AG04449 (cell line): Measurements from ENCODE around the gene PIP4K2C.
A peak's percentile ranks its signal among the peaks of the same experiment; 100 is the strongest.

Experiments
- CTCF ChIA-PET: fragments of 350-600 bp; formaldehyde crosslinking; extraction: SDS; loops from one replicate; lab custom pipeline; 2021; ENCODE audit warnings: antibody characterized with exemption; lab: Yijun Ruan, JAX
- POLR2A ChIA-PET: fragments of 400-600, 350-600 bp; formaldehyde crosslinking; extraction: SDS; loops from one replicate; lab custom pipeline; 2020; ENCODE audit warnings: antibody characterized with exemption, inconsistent platforms; lab: Yijun Ruan, JAX
- DNase-seq: peaks from one replicate; pipeline ENCODE4 v3.0.0-alpha.2; 2010; ENCODE audit warnings: low read depth, low spot score
- H3K4me3 ChIP-seq: 2 replicates; pipeline ENCODE4 v1.5.1; 2011; ENCODE audit warnings: low read depth, mild to moderate bottlenecking, control low read depth, low read length
- TF ChIP-seq, protein P1 (sequence below): IDR thresholded peaks from one replicate; pipeline ENCODE4 v1.5.1; 2011; ENCODE audit warnings: mild to moderate bottlenecking, moderate library complexity, low read length, control low read depth, inconsistent platforms; ENCODE audit not compliant: insufficient read depth; ENCODE audit errors: missing control alignments

PIP4K2C gene

DNA sequence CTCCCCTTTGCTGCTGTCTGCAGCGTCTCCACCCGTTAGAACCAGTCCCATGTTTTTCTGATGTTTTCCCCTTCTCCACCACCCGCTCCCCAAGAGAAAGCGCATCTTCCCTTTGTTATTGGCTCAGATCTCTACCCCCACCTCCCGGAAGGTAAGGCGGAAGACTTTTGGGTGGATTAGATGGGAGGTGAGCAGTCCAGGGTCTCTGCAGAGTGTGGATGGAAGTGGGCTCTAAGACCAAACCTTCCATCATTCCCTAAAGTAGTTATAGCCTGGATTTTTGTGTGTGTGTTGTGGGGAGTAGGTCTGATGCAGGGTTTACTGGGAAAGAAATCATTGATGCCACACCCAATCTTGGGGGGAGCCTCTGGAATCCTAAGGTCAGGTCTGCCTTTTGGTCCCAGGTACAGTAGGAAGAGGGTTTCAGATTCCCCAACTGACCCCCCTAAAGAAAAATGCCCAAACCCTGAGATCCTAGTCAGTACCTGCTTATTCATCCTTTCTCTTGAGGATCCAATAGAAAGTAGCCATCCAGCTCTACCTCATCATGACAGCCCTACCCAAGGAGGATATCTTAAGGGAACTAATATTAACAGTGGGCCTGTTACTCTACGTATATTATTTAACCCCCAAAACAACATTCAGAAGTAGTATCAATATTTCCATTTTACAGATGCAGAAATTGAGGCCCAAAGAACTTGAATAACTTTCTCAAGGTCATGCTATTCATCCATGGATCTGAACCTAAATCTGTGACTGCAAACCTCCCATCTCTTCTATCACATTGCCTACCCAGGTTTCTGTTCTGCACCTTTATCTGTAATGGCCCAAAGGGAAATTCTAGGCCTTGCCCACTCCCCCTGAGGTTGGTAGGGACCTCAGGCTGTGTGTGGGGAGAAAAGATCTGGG is 40.1 kb upstream of the PIP4K2C start:
- ChIA-PET POLR2A (no interaction called here), CTCF (interaction anchor here (1.2 to 1.5 kb wide), 2 partner anchors 8 to 82 kb away, joined by 3 to 5 read pairs; partner anchors contain the start of gene B4GALNT1)
- peak overlapping the region; percentile 62 for H3K4me3 ChIP-seq
- no peak for DNase-seq
- TF ChIP-seq, protein P1, sequence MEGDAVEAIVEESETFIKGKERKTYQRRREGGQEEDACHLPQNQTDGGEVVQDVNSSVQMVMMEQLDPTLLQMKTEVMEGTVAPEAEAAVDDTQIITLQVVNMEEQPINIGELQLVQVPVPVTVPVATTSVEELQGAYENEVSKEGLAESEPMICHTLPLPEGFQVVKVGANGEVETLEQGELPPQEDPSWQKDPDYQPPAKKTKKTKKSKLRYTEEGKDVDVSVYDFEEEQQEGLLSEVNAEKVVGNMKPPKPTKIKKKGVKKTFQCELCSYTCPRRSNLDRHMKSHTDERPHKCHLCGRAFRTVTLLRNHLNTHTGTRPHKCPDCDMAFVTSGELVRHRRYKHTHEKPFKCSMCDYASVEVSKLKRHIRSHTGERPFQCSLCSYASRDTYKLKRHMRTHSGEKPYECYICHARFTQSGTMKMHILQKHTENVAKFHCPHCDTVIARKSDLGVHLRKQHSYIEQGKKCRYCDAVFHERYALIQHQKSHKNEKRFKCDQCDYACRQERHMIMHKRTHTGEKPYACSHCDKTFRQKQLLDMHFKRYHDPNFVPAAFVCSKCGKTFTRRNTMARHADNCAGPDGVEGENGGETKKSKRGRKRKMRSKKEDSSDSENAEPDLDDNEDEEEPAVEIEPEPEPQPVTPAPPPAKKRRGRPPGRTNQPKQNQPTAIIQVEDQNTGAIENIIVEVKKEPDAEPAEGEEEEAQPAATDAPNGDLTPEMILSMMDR = no peak

DNA sequence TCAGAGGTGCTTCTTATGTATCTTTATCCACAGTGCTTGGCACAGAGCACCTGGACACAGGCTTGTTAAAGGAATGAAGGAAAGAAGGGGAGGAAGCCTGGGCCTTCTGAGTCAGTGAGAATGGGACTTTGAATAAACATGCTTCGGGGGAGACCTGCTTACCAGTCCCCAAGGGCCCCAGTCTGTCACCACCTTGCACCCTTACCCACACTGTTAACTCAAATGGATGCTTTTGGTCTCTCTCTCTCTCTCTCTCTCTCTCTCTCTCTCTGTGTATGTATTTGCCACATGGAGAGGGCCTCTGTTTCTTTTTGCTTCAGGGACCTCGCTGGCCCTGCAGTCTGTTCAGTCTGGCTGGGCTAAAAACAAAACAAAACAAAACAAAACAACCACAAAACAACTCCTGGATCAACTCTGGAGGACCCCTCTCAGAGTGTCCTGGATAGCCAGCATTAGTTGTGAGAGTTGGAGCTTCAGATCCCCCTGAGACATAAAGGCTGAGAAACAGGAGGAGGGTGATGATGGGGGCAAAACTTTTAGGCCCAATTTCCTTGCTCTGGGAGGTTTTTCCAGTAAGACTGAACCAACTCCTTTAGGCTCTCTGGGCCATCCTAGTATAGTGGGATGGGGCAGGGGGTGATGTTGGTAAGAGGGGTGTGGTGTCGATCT is 39.2 kb upstream of the PIP4K2C start:
- H3K4me3 ChIP-seq = no peak overlapping the region; the same call in 1 of the 2 replicates
- CTCF ChIA-PET = interaction anchor here (1.1 to 1.5 kb wide), 5 partner anchors 9 to 175 kb away, joined by 3 to 6 read pairs (median 5); partner anchors contain the start of gene B4GALNT1
- no peak for DNase-seq
- POLR2A ChIA-PET = no interaction called here
- TF ChIP-seq, protein P1 = no peak

DNA sequence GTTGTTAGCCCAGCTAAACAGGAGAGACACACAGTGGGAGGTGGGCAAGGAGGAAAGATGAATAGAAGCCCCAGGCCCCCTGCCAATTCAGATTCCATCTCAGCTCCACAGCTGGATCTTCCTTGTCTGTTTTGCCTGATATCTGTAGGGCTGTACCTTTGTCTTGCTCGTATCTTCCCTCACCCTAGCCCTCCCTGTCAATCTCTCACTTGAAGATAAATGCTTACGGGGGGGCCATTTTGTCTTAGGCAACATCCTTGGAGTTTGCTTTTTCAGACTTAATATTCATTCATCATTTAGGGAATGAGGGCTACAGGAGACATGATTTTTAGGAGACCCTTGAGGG is 38.7 kb upstream of the PIP4K2C start:
- POLR2A ChIA-PET = no interaction called here
- no peak for DNase-seq
- no peak overlapping the region; the same call in 1 of the 2 replicates for H3K4me3 ChIP-seq
- CTCF ChIA-PET = interaction anchor here (1.1 to 1.5 kb wide), 6 partner anchors 9 to 174 kb away, joined by 3 to 6 read pairs (median 4); partner anchors contain the start of gene B4GALNT1
- TF ChIP-seq, protein P1 = no peak

DNA sequence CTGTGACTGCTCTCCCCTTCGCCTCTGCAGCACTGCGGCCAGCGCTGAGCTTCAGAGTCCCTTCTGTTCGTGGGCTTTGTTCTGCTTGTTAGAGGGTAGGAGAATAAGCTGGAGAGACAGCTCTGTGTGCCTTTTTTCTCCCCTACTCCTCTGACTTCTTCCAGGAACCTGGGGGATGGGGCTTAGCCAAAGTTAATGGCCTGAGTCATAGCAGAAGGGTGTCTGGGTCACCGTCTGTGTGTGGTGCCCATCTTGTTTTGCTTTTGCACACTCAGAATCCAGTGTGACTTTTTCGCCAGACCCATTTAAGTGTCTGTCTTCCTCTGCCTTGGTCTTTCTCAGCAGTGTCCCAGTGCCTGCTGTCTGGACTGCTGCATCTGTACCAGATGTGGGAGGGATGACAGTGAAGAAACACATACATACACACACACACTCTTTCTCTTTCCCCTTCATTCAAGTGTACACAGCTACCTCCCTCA is 38.1 kb upstream of the PIP4K2C start:
- DNase-seq = no peak
- ChIA-PET CTCF (interaction anchor here (0.7 to 1.5 kb wide), 6 partner anchors 11 to 174 kb away, joined by 3 to 6 read pairs (median 3); partner anchors contain the start of gene B4GALNT1), POLR2A (no interaction called here)
- H3K4me3 ChIP-seq = peak overlapping the region; percentile 6; the same call in 1 of the 2 replicates
- TF ChIP-seq, protein P1 = no peak

DNA sequence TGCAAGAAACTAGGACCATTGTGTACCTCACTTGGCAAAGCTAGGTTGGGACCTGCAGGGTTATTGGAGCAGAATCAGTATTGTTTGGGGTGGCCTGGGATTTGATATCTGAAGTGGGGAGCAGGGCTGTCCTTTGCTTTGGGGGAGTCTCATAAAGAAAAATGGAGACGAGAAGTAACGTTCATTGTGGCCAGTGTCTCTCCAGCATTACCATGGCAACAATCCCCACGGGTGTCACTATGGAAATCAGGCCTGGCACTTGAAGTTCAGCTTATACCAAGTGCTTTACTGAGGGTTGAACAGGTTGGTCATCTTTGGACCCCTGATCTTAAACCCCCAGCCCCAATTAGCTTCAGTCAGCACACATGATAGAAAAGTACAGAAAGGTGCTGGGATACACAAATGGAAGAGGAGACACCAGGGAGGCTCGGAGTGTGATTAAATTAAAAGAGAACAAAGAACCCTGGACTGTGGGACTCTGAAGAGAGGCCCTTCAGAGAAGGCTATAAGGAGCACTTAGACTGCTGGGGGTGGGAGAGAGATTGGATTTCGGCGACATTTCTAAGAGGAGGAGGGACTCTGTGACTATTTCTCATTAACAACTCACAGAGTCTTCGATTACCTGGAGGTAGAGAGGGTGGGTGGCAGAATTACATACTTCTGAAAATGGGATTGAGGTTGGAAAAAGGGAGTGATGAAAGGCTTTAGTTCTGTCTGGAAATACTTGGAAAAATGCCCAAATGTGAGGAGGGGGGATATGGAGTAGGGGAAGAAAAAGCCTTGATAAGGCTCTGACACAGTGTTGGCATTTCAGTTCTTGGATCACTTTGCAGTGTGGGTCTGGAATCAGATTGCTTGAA is 37.4 kb upstream of the PIP4K2C start:
- ChIA-PET POLR2A (no interaction called here), CTCF (interaction anchor here (0.7 to 1.5 kb wide), 6 partner anchors 10 to 183 kb away, joined by 3 to 6 read pairs (median 3); partner anchors contain the start of gene B4GALNT1)
- no peak for DNase-seq
- H3K4me3 ChIP-seq = no peak overlapping the region
- TF ChIP-seq, protein P1 = no peak
